Lower leg skin (tissue), 4 donors: ENCODE results near the gene EPN1. TPM values are rescaled to one million over a fixed set of nuclear protein-coding genes. Genes with fewer than 3 reads are reported as not detected.

Source experiments
- DNase-seq, 2 donors: peaks; one replicate each; pipeline ENCODE4 v3.0.0-alpha.2; 2019; ENCODE audit warnings: low spot score in 2 of 2
- H3K4me3 ChIP-seq: fragments of 200-600 bp; sonication (generic); 2 replicates; pipeline ENCODE4 v1.5.1; 2017; ENCODE audit warnings: mild to moderate bottlenecking, low read depth; ENCODE audit not compliant: poor library complexity, severe bottlenecking
- CTCF ChIP-seq, 3 donors: fragments of 450-650 bp; IDR thresholded peaks; one replicate each; pipeline ENCODE4 v1.5.1; 2016; ENCODE audit warnings: antibody characterized with exemption in 3 of 3, mild to moderate bottlenecking in 3 of 3, moderate library complexity in 2 of 3
- POLR2A ChIP-seq, 2 donors: fragments of 450-650 bp; IDR thresholded peaks; one replicate each; pipeline ENCODE4 v1.6.1; 2016 to 2017; ENCODE audit warnings: antibody characterized with exemption in 2 of 2, mild to moderate bottlenecking in 1 of 2, moderate library complexity in 1 of 2
- WGBS, 2 donors: methylation state at CpG; one replicate each; pipeline ENCODE4 v1.1.5; 2018; 5-methylcytosine and 5-hydroxymethylcytosine counted together
- intact Hi-C: fragments of 100-400 bp; cut with DNase I; formaldehyde crosslinking; loops from one replicate; pipeline ENCODE4 v1.15.0; 2023; ENCODE audit warnings: low total_unique reads
- total RNA-seq, 4 donors: library from RNA; depleted of rRNA; stranded (reverse); fragments of >200 nt; gene quantifications; one replicate each; pipeline ENCODE4 v1.1.0, GENCODE V29; 2016

The EPN1 gene
- total RNA-seq, 4 donors from 2014 or later: 81.2 to 189 (median 120) TPM

- 0 to 1% methylated on average over 36 to 41 of the region's 89 CpGs for WGBS, 2 donors
- no peak for TF ChIP-seq CTCF (IDR thresholded peaks at IDR 0.05)
- TF ChIP-seq POLR2A (IDR thresholded peaks at IDR 0.05): no peak
- intact Hi-C loops: loop anchor here (5.0 kb wide), 1 partner anchor 234 kb away; the partner anchor contains the start of gene UBE2S
- H3K4me3 ChIP-seq: peak within 1 kb of the TSS; percentile 48
- peak in 1 of 2 donors; percentile 93 for DNase-seq
Measured at GRCh38 chr19:55640577-55641425, 34.2 kb upstream of the EPN1 start, which contains the start of gene ZNF580. ZNF580 (plus strand) TSS chr19:55641002; CDS start chr19:55642509, 1,507 bp downstream.

GRCh38 chr19:55641426-55642152, 33.4 kb upstream of the EPN1 start:
- peak overlapping the region; percentile 48 for H3K4me3 ChIP-seq
- intact Hi-C loops: loop anchor here (5.0 kb wide), 1 partner anchor 234 kb away; the partner anchor contains the start of gene UBE2S
- TF ChIP-seq POLR2A (IDR thresholded peaks at IDR 0.05) (no peak), CTCF (IDR thresholded peaks at IDR 0.05) (no peak)
- no peak for DNase-seq
- WGBS, 2 donors: 1% methylated on average over 25 of the region's 25 CpGs

GRCh38 chr19:55642153-55643002, 32.6 kb upstream of the EPN1 start:
- TF ChIP-seq CTCF (IDR thresholded peaks at IDR 0.05): no peak
- no peak for TF ChIP-seq POLR2A (IDR thresholded peaks at IDR 0.05)
- no peak for DNase-seq
- no peak overlapping the region for H3K4me3 ChIP-seq
- 1 to 2% methylated on average over 35 to 43 of the region's 65 CpGs for WGBS, 2 donors
- intact Hi-C loops: loop anchor here (5.0 kb wide), 1 partner anchor 235 kb away; the partner anchor contains the start of gene UBE2S

DNA sequence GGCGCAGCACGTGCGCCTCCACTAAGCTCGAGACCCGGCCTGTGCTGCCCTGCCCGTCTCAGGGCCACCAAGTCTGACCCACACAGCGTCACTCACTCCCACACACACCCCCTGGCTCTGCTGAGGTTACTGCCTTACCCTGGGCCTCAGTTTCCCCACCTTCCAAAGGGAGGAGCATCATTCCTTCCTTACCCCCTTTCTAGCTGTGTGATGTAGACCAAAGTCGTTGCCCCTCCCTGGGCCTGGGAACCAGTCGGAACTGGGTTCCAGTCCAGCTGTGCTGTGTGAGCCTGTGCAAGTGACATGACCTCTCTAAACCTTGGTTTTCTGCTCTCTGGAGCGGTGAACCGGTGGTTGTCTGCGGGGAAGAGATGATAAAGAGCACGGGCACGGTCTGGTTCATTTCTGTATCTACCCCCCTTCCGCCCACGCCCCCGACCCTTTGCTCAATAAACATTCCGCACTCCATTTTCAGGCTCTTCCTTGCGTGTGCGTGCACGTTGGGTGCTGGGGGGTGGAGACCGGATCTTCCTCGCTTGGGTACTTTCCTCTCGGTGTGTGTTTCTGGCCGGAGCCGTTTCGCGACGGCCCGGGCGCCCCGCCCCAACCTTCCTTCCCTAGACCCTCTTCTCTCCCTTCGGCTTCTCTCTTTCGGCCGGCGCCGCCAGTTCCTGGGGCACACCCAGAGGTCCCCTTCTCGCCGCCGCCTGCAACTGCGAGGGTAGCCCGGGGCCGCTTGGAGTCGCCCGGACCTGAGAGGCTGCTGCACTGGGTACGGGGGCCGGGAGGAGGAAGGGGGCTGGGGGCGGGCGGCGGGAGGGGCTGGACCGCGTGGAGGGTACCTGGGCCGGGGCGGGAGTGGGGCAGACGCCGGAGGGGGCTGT, 31.8 kb upstream of the EPN1 start, which contains the start of gene ZNF581:
ZNF581 (plus strand) TSS at position 647 of the 884 bp plus-strand sequence. CDS start 923 bp downstream, outside the sequence.
- 2 to 3% methylated on average over 46 to 56 of the region's 56 CpGs for WGBS, 2 donors
- intact Hi-C loops: loop anchor here (5.0 kb wide), 1 partner anchor 236 kb away; the partner anchor contains the start of gene UBE2S
- TF ChIP-seq CTCF (IDR thresholded peaks at IDR 0.05) (no peak), POLR2A (IDR thresholded peaks at IDR 0.05) (no peak)
- peak within 1 kb of the TSS; percentile 49 for H3K4me3 ChIP-seq
- peak; percentile 70 to 95 for DNase-seq
